GM18870 (cell line): Measurements from ENCODE around the gene TARP.
A peak's percentile ranks its signal among the peaks of the same experiment; 100 is the strongest.

Experiments used
- ATAC-seq: cut with Tn5 transposase; IDR thresholded peaks from one replicate; pipeline ENCODE4 v1.9.1; 2021; ENCODE audit warnings: moderate library complexity; ENCODE audit not compliant: unreplicated experiment

TARP gene

GRCh38 chr7:38222481-38223096, 50.8 kb downstream of the TARP start:
- ATAC-seq = no peak

- ATAC-seq = peak; percentile 51
Measured at GRCh38 chr7:38220452-38220851, 53.0 kb downstream of the TARP start.

GRCh38 chr7:38217672-38218071, 55.8 kb downstream of the TARP start:
- no peak for ATAC-seq

DNA sequence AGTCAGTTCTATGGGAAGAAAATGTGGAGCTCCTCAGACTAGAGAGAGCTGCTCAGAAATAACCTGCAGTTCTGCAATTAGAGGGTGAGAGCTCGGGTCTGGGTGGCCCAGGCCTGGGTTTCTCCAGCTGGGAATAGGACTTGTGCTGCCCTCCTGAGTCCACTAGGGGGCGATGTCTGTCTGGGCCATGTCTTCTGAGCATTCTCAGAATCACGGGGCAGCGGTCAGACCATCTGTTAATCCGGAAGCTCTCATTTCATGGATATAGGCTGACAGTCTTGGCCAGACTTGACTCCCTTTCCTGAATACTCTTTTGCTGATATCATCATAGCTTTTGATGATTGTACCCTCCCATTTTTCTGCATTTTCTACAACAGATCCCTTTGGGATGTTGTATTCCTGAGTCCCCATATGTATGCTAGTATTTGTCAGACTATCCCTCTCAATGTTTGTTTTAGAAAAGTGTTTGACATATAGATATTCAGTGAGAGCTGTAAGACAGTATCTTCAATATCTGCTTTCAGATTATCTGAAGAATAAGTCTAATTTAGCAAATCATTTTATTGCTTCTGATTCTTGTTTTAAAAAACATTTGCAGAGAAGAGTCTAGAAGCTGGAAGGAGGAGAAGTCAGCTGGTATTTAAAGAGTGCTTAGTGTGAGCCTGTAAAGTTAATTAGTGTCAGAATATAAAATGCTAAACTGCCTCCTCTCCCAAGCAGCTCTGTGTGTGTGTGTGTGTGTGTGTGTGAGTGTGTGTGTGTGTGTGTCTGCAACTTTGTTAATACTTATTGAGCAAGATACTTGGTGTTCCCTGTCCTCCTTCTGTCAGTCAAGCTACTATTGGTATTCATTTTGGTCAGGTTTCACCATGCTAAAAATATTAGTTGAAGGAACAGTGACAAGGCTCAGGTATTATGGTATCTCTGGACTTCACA, 57.4 kb downstream of the TARP start:
- peak; percentile 82 for ATAC-seq

- ATAC-seq = no peak
Measured at GRCh38 chr7:38215115-38215514, 58.3 kb downstream of the TARP start.

GRCh38 chr7:38211940-38212339, 61.5 kb downstream of the TARP start:
- ATAC-seq = no peak

DNA sequence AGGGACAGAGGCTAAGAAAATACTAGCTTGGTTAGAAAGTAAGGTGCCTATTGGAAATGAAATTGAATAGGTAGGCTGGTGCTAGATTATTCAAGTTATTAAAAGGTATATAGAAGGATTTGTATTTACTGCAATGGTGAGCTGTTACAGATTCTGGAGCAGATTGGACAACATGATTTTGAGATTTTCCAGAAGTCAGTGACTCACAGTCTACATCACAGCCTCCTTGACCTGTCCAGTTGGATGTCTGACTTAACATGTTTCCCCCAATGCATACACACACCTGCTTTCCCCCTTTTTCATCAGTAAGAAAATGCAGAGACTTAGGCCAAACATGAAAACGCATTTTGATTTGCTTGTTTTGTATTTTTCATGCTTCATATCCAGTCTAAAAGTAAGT, 62.0 kb downstream of the TARP start:
- no peak for ATAC-seq
